GM12873 (cell line): ENCODE results near the gene UGCG.

Experiments used
- TF ChIP-seq, protein P1 (sequence below): IDR thresholded peaks from 2 replicates; pipeline ENCODE4 v1.5.1; 2012; ENCODE audit warnings: low read depth, mild to moderate bottlenecking, moderate library complexity, low read length, control low read depth; ENCODE audit not compliant: insufficient read depth; ENCODE audit errors: missing control alignments

Gene UGCG

DNA sequence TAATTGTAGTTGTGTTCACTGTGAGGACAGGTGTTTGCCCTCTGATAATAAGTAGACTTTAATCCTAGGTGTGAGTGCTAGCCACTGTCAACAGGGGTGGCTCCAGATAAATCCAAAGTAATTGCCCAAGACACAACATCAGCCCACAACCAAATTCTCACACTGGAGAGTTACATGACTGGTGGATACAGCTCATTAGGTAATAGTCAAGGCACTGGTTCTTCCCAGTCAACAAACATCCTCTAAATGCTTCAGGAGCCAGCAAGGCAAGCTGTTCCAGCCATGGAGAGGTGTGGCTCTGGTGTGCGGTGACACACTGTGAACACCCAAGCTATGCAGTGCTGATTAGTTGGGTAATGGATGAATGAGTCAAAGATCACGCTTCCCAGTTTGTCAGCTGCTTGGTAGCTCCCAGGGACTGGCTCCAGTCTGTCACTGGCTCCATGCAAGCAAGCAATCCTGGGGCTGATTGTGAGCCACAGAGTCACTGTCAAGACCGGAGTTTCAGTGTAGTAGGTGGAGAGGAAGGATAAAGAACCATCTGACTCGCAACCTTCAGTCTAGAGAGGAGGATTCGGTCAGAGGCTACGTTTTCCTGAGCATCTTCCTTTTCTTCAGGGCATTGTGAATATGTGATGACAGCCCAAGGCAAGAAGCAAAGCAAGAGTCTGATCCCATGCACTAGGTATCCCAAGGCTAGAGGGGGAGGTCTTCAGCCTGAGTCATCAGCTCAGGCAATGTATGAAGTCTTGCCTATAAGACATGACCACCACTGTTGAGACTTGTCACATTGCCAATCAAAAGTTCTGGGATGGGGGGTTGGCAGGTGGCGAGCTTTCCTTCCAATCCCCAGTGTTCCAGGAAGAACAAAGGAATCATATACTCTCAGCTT is 63.1 kb downstream of the UGCG start:
- TF ChIP-seq, protein P1, sequence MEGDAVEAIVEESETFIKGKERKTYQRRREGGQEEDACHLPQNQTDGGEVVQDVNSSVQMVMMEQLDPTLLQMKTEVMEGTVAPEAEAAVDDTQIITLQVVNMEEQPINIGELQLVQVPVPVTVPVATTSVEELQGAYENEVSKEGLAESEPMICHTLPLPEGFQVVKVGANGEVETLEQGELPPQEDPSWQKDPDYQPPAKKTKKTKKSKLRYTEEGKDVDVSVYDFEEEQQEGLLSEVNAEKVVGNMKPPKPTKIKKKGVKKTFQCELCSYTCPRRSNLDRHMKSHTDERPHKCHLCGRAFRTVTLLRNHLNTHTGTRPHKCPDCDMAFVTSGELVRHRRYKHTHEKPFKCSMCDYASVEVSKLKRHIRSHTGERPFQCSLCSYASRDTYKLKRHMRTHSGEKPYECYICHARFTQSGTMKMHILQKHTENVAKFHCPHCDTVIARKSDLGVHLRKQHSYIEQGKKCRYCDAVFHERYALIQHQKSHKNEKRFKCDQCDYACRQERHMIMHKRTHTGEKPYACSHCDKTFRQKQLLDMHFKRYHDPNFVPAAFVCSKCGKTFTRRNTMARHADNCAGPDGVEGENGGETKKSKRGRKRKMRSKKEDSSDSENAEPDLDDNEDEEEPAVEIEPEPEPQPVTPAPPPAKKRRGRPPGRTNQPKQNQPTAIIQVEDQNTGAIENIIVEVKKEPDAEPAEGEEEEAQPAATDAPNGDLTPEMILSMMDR, result no peak

- TF ChIP-seq, protein P1, result no peak
Observed at GRCh38 chr9:111961009-111961408, 64.4 kb downstream of the UGCG start.

DNA sequence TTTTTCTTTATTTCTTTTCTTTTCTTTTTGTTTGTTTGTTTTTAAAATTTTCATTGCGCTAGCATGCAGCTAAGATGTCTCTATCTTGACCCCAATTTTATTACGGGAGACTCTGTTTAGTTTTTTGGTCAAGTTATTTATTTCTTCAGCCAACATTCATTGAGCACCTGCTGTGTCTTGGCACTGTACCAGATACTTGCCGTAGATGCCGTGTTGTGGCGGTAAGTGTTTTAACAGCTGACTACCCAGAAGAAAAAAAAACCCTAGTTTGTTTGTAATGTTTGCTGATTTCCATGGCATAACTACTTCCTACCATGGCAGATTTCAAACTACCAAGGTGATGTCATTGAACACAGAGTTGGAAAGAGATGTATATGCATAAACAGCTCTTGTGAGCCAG is 65.0 kb downstream of the UGCG start:
- TF ChIP-seq, protein P1, result no peak

- TF ChIP-seq, protein P1, result no peak
Observed at GRCh38 chr9:111962021-111962420, 65.4 kb downstream of the UGCG start.

DNA sequence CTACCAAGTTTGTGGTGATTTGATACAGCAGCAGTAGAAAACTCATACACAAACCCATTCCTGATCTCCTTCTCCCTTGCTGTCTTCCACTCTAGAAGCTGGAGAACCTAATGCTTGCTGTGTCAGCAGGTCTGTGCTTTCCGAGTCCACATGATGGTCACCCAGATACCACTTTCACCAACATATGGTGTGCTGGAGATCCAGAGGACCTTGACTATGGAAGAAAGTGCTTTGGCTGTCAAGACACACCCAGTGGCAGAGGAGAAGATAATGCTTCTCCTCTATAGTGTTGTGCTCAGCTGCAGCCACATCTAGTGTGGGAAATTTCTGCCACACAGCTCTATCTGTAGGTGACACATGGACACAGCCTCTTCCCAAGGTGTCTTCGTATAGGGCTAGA is 67.4 kb downstream of the UGCG start:
- TF ChIP-seq, protein P1, result no peak

GRCh38 chr9:111965566-111966019 is 69.0 kb downstream of the UGCG start:
- TF ChIP-seq, protein P1, result no peak

DNA sequence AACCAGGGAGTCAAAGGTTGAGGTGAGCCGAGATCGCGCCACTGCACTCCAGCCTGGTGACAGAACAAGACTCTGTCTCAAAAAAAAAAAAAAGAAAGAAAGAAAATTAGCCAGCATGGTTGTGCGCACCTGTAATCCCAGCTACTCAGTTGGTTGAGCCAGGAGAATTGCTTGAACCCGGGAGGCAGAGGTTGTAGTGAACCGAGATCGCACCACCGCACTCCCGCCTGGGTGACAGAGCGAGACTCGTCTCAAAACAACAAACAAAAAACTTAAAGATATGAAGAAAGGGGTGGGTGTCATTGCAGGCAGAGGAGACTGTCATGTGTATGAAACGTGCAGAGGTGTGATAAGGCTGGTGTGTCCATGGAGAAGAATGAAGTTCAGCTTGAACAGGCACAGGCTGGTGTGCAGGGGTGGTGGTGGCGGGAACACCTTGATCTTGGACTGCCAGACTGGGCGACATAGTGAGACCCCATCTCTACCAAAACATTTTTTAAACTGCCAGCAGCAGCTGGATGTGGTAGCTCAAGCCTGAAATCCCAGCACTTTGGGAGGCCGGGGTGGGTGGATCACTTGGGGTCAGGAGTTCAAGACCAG is 69.6 kb downstream of the UGCG start:
- TF ChIP-seq, protein P1, result no peak
